Measurements from ENCODE around the gene YWHAE. TPM values are rescaled to one million over a fixed set of nuclear protein-coding genes. Genes with fewer than 3 reads are reported as not detected.

The YWHAE gene
- total RNA-seq, 1 experiment from 2014 or later = 537 TPM

DNA sequence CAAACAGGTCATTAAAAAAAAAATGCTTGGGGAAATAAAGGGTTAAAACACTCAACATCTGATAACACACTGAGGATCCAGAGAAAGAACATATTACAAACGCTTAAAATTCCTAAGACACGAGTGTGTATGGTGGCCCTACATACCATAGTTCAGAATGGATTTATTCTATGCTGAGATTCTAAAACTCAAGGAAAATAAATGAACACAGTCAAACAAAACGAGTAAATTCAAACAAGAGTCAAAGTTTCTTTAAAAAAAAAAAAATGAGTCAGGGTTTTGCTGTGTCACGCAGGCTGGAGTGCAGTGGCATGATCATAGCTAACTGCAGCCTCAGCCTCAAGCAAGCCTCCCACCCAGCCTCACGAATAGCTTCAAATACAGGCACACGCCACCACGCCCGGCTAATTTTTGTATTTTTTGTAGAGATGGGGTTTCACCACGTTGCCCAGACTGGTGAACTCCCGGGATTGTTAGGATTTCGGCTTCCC lies 38.6 kb upstream of the YWHAE start:
- Histone ChIP-seq H3K9me3 (ENCODE audit: control insufficient read depth, insufficient read depth, low read depth, low read length) (no peaks in the 10 kb centered on the region), H3K4me3 (ENCODE audit: low read depth in 2 of 2, low read length in 2 of 2) (no peak overlapping the region), H3K27ac (ENCODE audit: low read length) (no peak overlapping the region), H3K36me3 (ENCODE audit: control insufficient read depth, insufficient read depth, low read length) (peaks cover 12% of the 10 kb centered on the region), H3K27me3 (ENCODE audit: control insufficient read depth, insufficient read depth, low read length) (no peaks in the 10 kb centered on the region), H3K4me1 (ENCODE audit: control insufficient read depth, insufficient read depth, low read length) (peaks cover 5% of the 10 kb centered on the region; the same call in 1 of the 2 replicates)
- TF ChIP-seq, protein P1, sequence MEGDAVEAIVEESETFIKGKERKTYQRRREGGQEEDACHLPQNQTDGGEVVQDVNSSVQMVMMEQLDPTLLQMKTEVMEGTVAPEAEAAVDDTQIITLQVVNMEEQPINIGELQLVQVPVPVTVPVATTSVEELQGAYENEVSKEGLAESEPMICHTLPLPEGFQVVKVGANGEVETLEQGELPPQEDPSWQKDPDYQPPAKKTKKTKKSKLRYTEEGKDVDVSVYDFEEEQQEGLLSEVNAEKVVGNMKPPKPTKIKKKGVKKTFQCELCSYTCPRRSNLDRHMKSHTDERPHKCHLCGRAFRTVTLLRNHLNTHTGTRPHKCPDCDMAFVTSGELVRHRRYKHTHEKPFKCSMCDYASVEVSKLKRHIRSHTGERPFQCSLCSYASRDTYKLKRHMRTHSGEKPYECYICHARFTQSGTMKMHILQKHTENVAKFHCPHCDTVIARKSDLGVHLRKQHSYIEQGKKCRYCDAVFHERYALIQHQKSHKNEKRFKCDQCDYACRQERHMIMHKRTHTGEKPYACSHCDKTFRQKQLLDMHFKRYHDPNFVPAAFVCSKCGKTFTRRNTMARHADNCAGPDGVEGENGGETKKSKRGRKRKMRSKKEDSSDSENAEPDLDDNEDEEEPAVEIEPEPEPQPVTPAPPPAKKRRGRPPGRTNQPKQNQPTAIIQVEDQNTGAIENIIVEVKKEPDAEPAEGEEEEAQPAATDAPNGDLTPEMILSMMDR (IDR thresholded peaks at IDR 0.05) = no peak
- TF ChIP-seq POLR2AphosphoS5 (IDR thresholded peaks at IDR 0.05; ENCODE audit: low read depth, low read length) = no peak
- TF ChIP-seq REST (IDR thresholded peaks at IDR 0.05; ENCODE audit: insufficient read depth in 1 of 2, low read depth in 2 of 2, low read length in 1 of 2) = no peak
- no peak for TF ChIP-seq SIN3A (IDR thresholded peaks at IDR 0.05; ENCODE audit: borderline replicate concordance, insufficient read depth, low read depth, low read length)
- TF ChIP-seq TCF7L2 (IDR thresholded peaks at IDR 0.05; ENCODE audit: low read depth, low read length) = no peak
- ChIA-PET POLR2A (no interaction called here), CTCF (no interaction called here)
- intact Hi-C loops (cut with micrococcal nuclease; ENCODE audit: unreplicated experiment) = no loop called here
- in situ Hi-C loops (cut with HindIII; ENCODE audit: low pct_unique_long_range_greater_than_20kb, low sequenced_read_pairs) = no loop called here
- no peak for ATAC-seq
- DNase-seq (ENCODE audit: low read depth, low spot score) = no peak
- no TSS peak for BruUV-seq (replicated peaks)

DNA sequence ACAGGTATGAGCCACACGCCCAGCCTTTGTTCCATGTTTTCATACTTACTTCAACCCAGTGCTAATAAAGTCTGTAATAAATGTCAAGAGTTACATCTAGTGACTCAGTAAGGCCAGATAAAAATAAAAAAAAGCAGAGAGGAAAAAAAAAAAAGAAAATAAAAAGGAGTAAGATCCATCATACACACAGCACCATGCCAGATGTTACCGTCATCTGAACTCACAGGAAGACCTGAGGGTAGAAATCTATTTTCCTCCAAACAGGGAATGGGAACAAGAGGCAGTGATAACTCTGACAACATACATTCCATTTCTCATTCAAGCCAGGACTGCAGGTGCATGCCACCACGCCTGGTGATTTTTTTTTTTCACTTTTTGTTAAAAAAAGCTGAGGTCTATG lies 35.3 kb upstream of the YWHAE start:
- in situ Hi-C loops (cut with HindIII; ENCODE audit: low pct_unique_long_range_greater_than_20kb, low sequenced_read_pairs) = no loop called here
- ChIA-PET POLR2A (no interaction called here), CTCF (no interaction called here)
- Histone ChIP-seq H3K27ac (ENCODE audit: low read length) (no peak overlapping the region), H3K4me1 (ENCODE audit: control insufficient read depth, insufficient read depth, low read length) (peaks cover 5% of the 10 kb centered on the region; the same call in 1 of the 2 replicates), H3K36me3 (ENCODE audit: control insufficient read depth, insufficient read depth, low read length) (peaks cover 12% of the 10 kb centered on the region), H3K4me3 (ENCODE audit: low read depth in 2 of 2, low read length in 2 of 2) (no peak overlapping the region), H3K9me3 (ENCODE audit: control insufficient read depth, insufficient read depth, low read depth, low read length) (no peaks in the 10 kb centered on the region), H3K27me3 (ENCODE audit: control insufficient read depth, insufficient read depth, low read length) (no peaks in the 10 kb centered on the region)
- intact Hi-C loops (cut with micrococcal nuclease; ENCODE audit: unreplicated experiment) = no loop called here
- BruUV-seq (replicated peaks) = no TSS peak
- no peak for ATAC-seq
- TF ChIP-seq POLR2AphosphoS5 (IDR thresholded peaks at IDR 0.05; ENCODE audit: low read depth, low read length) (no peak), TCF7L2 (IDR thresholded peaks at IDR 0.05; ENCODE audit: low read depth, low read length) (no peak), SIN3A (IDR thresholded peaks at IDR 0.05; ENCODE audit: borderline replicate concordance, insufficient read depth, low read depth, low read length) (no peak), REST (IDR thresholded peaks at IDR 0.05; ENCODE audit: insufficient read depth in 1 of 2, low read depth in 2 of 2, low read length in 1 of 2) (no peak)
- TF ChIP-seq, protein P1 (IDR thresholded peaks at IDR 0.05) = no peak
- DNase-seq (ENCODE audit: low read depth, low spot score) = no peak

Measured in Panc1 (cell line).